Bronchus fibroblast of lung (primary cell): ENCODE measurements around the gene TPPP. TPM values are rescaled to one million over a fixed set of nuclear protein-coding genes. Genes with fewer than 3 reads are reported as not detected.

Experiments used
- total RNA-seq: library from RNA; depleted of rRNA; stranded (reverse); fragments of >200 nt; gene quantifications from 2 replicates; pipeline ENCODE4 v1.2.3, GENCODE V29; 2015

TPPP gene
- under 0.01 and 0.17 TPM in 2 replicates for total RNA-seq

GRCh38 chr5:693271-694041 lies at the start of gene TPPP:
TSS of gene TPPP (minus strand) at chr5:693352. CDS start at chr5:678060, 15,292 bp downstream.

GRCh38 chr5:611731-612486 lies 81.2 kb downstream of the TPPP start, which contains the start of gene CEP72:
TSS of gene CEP72 (plus strand) at chr5:612340. CDS start at chr5:612362, 22 bp downstream.

Other genes starting within 250 kb of the TPPP start
- gene SLC9A3, start 168.9 kb downstream of the TPPP start, total RNA-seq: 1.5 and 1.7 TPM in 2 replicates
- 5.1 and 6.1 TPM in 2 replicates for gene CEP72, start 81.0 kb downstream of the TPPP start, total RNA-seq
- not detected in 2 replicates for gene ZDHHC11B, start 91.4 kb upstream of the TPPP start, total RNA-seq
- gene ZDHHC11, start 157.6 kb upstream of the TPPP start, total RNA-seq: 0.34 and 0.59 TPM in 2 replicates
- gene BRD9, start 199.4 kb upstream of the TPPP start, total RNA-seq: 34.5 and 35.6 TPM in 2 replicates
- 53.3 and 54.0 TPM in 2 replicates for gene TRIP13, start 199.5 kb upstream of the TPPP start, total RNA-seq